ENCODE measurements around the gene SLC38A9. TPM values are rescaled to one million over a fixed set of nuclear protein-coding genes. Genes with fewer than 3 reads are reported as not detected.

Gene SLC38A9
- polyA plus RNA-seq, 1 experiment: 12.5 TPM

DNA sequence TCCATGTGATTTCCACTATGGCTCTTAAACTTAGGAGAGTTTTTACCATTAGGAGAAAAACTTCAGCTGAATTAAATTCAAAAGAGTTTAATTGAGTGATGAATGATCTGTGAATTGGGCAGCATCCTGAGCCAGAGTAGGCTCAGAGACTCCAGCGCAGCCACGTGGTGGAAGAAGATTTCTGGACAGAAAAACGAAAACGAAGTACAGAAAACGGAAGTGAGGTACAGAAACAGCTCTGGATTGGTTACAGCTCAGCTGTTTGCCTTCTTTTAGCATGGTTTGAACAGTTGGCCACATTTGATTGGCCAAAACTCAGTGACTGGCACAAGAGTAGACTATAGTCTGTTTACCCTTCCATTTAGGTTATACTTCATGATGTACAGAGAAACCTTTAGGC, 108.2 kb downstream of the SLC38A9 start:
- Histone ChIP-seq H3K27me3 (ENCODE audit: control insufficient read depth, insufficient read depth, low read length) (no peaks in the 10 kb centered on the region), H3K4me3 (ENCODE audit: low read depth, low read length) (no peak overlapping the region), H3K36me3 (ENCODE audit: control insufficient read depth, insufficient read depth, low read length) (no peaks in the 10 kb centered on the region)
- DNase-seq (ENCODE audit: low read depth): no peak
- TF ChIP-seq, protein P1, sequence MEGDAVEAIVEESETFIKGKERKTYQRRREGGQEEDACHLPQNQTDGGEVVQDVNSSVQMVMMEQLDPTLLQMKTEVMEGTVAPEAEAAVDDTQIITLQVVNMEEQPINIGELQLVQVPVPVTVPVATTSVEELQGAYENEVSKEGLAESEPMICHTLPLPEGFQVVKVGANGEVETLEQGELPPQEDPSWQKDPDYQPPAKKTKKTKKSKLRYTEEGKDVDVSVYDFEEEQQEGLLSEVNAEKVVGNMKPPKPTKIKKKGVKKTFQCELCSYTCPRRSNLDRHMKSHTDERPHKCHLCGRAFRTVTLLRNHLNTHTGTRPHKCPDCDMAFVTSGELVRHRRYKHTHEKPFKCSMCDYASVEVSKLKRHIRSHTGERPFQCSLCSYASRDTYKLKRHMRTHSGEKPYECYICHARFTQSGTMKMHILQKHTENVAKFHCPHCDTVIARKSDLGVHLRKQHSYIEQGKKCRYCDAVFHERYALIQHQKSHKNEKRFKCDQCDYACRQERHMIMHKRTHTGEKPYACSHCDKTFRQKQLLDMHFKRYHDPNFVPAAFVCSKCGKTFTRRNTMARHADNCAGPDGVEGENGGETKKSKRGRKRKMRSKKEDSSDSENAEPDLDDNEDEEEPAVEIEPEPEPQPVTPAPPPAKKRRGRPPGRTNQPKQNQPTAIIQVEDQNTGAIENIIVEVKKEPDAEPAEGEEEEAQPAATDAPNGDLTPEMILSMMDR (IDR thresholded peaks at IDR 0.05; ENCODE audit: insufficient read depth, low read depth, low read length): no peak
- POLR2A ChIA-PET: no interaction called here
- CTCF ChIA-PET: interaction anchor here (0.6 kb wide), 1 partner anchor 738 kb away, joined by 3 read pairs; no protein-coding TSS in a partner anchor

DNA sequence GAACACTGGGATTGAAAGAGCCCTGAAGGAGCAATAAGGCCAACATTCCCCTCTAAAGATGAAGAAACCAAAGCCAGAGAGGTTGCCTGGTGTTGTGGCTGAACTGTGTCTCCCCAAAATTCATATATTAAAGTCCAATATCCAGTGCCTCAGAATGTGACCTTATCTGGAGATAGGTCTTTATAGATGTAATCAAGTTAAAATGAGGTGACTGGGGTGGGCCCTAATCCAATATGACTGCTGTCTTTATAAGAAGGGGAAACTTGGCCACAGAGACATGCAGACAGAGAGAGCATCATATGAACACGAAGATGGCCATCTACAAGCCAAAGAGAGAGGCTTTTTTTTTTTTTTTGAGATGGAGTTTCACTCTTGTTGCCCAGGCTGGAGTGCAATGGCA, 110.5 kb downstream of the SLC38A9 start:
- H3K27me3 ChIP-seq (ENCODE audit: control insufficient read depth, insufficient read depth, low read length): no peaks in the 10 kb centered on the region
- no peak overlapping the region for H3K4me3 ChIP-seq (ENCODE audit: low read depth, low read length)
- CTCF ChIA-PET: no interaction called here
- no peaks in the 10 kb centered on the region for H3K36me3 ChIP-seq (ENCODE audit: control insufficient read depth, insufficient read depth, low read length)
- TF ChIP-seq, protein P1 (IDR thresholded peaks at IDR 0.05; ENCODE audit: insufficient read depth, low read depth, low read length): no peak
- POLR2A ChIA-PET: no interaction called here
- DNase-seq (ENCODE audit: low read depth): no peak

DNA sequence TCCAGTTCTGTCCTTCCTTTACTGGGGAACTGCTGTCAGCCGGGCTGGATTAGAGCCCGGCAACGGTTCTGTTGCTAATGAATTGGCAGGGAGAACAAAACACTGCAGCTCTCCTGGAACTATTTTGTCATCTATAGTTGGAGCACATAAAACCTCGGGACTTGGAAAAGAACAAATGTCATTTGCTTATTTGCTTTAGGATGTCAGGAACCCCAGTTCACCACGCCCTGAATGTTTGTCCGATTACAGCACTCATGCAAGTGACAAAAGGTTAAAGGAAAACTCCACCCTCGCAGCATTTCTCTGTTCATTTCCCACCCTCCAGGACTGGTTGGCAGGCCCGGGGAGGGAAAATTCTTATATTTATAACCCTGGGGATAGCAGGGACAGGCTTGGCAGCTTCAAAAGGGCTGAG, 110.9 kb downstream of the SLC38A9 start:
- TF ChIP-seq, protein P1 (IDR thresholded peaks at IDR 0.05; ENCODE audit: insufficient read depth, low read depth, low read length): no peak
- no peaks in the 10 kb centered on the region for H3K27me3 ChIP-seq (ENCODE audit: control insufficient read depth, insufficient read depth, low read length)
- peak; percentile 84 for DNase-seq (ENCODE audit: low read depth)
- POLR2A ChIA-PET: no interaction called here
- CTCF ChIA-PET: no interaction called here
- no peaks in the 10 kb centered on the region for H3K36me3 ChIP-seq (ENCODE audit: control insufficient read depth, insufficient read depth, low read length)
- H3K4me3 ChIP-seq (ENCODE audit: low read depth, low read length): no peak overlapping the region

DNA sequence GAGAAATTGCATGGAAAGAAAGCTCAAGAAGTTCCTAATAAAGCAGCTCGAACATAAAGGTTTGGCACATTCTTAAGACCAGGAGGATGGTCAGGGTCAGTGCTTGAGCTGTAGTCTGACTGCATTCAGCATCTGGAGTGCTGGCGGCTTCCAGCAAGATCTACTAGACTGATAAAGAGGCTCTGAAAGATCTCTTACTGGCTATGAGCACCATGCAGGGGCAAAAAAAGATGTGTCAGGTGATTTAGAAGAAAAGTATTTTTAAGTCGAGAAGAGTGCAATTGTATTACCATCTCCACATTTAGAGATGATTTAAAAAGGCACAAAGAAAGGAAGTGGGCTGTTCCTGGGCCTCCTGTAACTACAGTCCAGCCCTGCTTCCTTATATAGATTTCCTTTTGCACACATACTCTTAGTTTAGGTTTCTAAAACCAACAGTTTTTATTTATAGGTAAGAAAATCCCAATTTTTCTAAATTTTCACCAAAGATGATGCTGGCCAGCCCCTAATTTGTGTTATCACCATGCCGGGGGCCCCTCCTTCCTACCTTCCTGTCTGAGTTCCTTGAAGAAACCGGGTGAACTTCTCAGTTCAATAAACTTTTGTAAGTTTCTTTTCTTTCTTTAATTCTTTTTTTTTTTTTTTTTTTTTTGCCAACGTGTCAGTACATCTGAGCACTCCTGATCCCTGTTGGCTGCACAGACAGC, 111.5 kb downstream of the SLC38A9 start:
- no peak overlapping the region for H3K4me3 ChIP-seq (ENCODE audit: low read depth, low read length)
- CTCF ChIA-PET: no interaction called here

DNA sequence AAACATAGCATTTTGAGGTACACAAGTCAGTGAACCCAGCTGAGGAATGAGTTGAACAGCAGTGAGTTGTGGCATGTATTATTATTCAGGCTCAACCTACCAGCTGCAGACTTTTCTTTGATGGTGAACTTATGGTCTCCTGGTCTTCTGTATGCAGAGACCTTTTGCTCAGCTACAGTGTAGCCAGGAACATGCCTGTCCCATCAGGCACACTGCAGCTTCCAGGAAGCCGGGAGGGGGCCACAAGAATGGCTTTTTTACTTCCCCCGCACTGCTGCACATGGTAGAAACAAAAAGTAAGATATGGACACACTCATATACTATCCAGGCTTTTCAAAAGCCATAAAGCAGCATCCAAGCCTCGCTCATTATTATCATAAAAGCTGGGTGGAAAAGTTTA, 112.0 kb downstream of the SLC38A9 start:
- no peak for DNase-seq (ENCODE audit: low read depth)
- no peaks in the 10 kb centered on the region for H3K27me3 ChIP-seq (ENCODE audit: control insufficient read depth, insufficient read depth, low read length)
- TF ChIP-seq, protein P1 (IDR thresholded peaks at IDR 0.05; ENCODE audit: insufficient read depth, low read depth, low read length): no peak
- H3K4me3 ChIP-seq (ENCODE audit: low read depth, low read length): no peak overlapping the region
- ChIA-PET CTCF (no interaction called here), POLR2A (interaction anchor here (0.6 kb wide), 1 partner anchor 181 kb away, joined by 4 read pairs; no protein-coding TSS in a partner anchor)
- H3K36me3 ChIP-seq (ENCODE audit: control insufficient read depth, insufficient read depth, low read length): no peaks in the 10 kb centered on the region

More for the DNA sequence above, 111.5 kb downstream of the SLC38A9 start:
- Histone ChIP-seq H3K27me3 (ENCODE audit: control insufficient read depth, insufficient read depth, low read length) (no peaks in the 10 kb centered on the region), H3K36me3 (ENCODE audit: control insufficient read depth, insufficient read depth, low read length) (no peaks in the 10 kb centered on the region)
- TF ChIP-seq, protein P1 (IDR thresholded peaks at IDR 0.05; ENCODE audit: insufficient read depth, low read depth, low read length): no peak
- DNase-seq (ENCODE audit: low read depth): no peak
- POLR2A ChIA-PET: no interaction called here
